ENCODE data around the gene CALCOCO2. TPM values are rescaled to one million over a fixed set of nuclear protein-coding genes. Genes with fewer than 3 reads are reported as not detected.
A peak's percentile ranks its signal among the peaks of the same experiment; 100 is the strongest.
"Not testable (repeated sequence)": the region's sequence is repeated elsewhere in the genome, so short reads cannot be mapped to it uniquely, and the experiment has no call there.

CALCOCO2 gene
- total RNA-seq, 1 donor from 2014 or later: 330 TPM

- intact Hi-C loops (cut with micrococcal nuclease): no loop called here
- no peak for ATAC-seq
- no peak for DNase-seq
These were observed 12.4 kb upstream of the CALCOCO2 start for GRCh38 chr17:48818361-48818841.

GRCh38 chr17:48819466-48819865 lies 11.4 kb upstream of the CALCOCO2 start:
- no peak for ATAC-seq
- intact Hi-C loops (cut with micrococcal nuclease): no loop called here
- DNase-seq: no peak

GRCh38 chr17:48820936-48821335 lies 9.9 kb upstream of the CALCOCO2 start:
- DNase-seq; ATAC-seq; intact Hi-C loops (cut with micrococcal nuclease): not testable (repeated sequence)

GRCh38 chr17:48825446-48826381 lies 5.1 kb upstream of the CALCOCO2 start:
- intact Hi-C loops (cut with micrococcal nuclease): no loop called here
- DNase-seq: no peak
- ATAC-seq: no peak

- ATAC-seq: no peak
These were observed 681 bp downstream of the CALCOCO2 start for GRCh38 chr17:48831549-48831883.

GRCh38 chr17:48834973-48835372 lies 4.1 kb downstream of the CALCOCO2 start:
- ATAC-seq: no peak
- intact Hi-C loops (cut with micrococcal nuclease): no loop called here
- DNase-seq: no peak

More at GRCh38 chr17:48831549-48831883, 681 bp downstream of the CALCOCO2 start:
- no peak for DNase-seq
- intact Hi-C loops (cut with micrococcal nuclease): no loop called here

GRCh38 chr17:48835971-48836370 lies 5.1 kb downstream of the CALCOCO2 start:
- ATAC-seq: no peak
- DNase-seq: no peak
- intact Hi-C loops (cut with micrococcal nuclease): no loop called here

GRCh38 chr17:48837458-48837857 lies 6.6 kb downstream of the CALCOCO2 start:
- ATAC-seq; DNase-seq; intact Hi-C loops (cut with micrococcal nuclease): not testable (repeated sequence)

GRCh38 chr17:48840441-48840840 lies 9.6 kb downstream of the CALCOCO2 start:
- DNase-seq (no peak), ATAC-seq (no peak)
- intact Hi-C loops (cut with micrococcal nuclease): no loop called here

GRCh38 chr17:48841395-48841831 lies 10.6 kb downstream of the CALCOCO2 start:
- DNase-seq (no peak), ATAC-seq (peak; percentile 70)
- intact Hi-C loops (cut with micrococcal nuclease): no loop called here

- intact Hi-C loops (cut with micrococcal nuclease): no loop called here
These were observed 11.9 kb downstream of the CALCOCO2 start for GRCh38 chr17:48842746-48843145.

GRCh38 chr17:48843187-48843900 lies 12.5 kb downstream of the CALCOCO2 start:
- ATAC-seq (peak; percentile 30), DNase-seq (no peak)
- intact Hi-C loops (cut with micrococcal nuclease): no loop called here

More at GRCh38 chr17:48842746-48843145, 11.9 kb downstream of the CALCOCO2 start:
- ATAC-seq (no peak), DNase-seq (no peak)

- DNase-seq: no peak
- no peak for ATAC-seq
- intact Hi-C loops (cut with micrococcal nuclease): no loop called here
These were observed 20.0 kb downstream of the CALCOCO2 start for GRCh38 chr17:48850792-48851323.

- ATAC-seq: no peak
- intact Hi-C loops (cut with micrococcal nuclease): no loop called here
These were observed 24.1 kb downstream of the CALCOCO2 start for GRCh38 chr17:48854774-48855476.

GRCh38 chr17:48856122-48856821 lies 25.4 kb downstream of the CALCOCO2 start:
- no peak for ATAC-seq
- DNase-seq: no peak
- intact Hi-C loops (cut with micrococcal nuclease): no loop called here

More at GRCh38 chr17:48854774-48855476, 24.1 kb downstream of the CALCOCO2 start:
- DNase-seq: no peak

GRCh38 chr17:48860034-48860433 lies 29.2 kb downstream of the CALCOCO2 start:
- no peak for DNase-seq

GRCh38 chr17:48860456-48860855 lies 29.6 kb downstream of the CALCOCO2 start:
- ATAC-seq (no peak), DNase-seq (no peak)
- intact Hi-C loops (cut with micrococcal nuclease): no loop called here

More at GRCh38 chr17:48860034-48860433, 29.2 kb downstream of the CALCOCO2 start:
- no peak for ATAC-seq
- intact Hi-C loops (cut with micrococcal nuclease): no loop called here

- ATAC-seq (no peak), DNase-seq (no peak)
- intact Hi-C loops (cut with micrococcal nuclease): no loop called here
These were observed 38.2 kb downstream of the CALCOCO2 start for GRCh38 chr17:48868916-48869500.
